SK-N-SH (cell line): Measurements from ENCODE around the gene CDIPT.
"Not testable (repeated sequence)": the region's sequence is repeated elsewhere in the genome, so short reads cannot be mapped to it uniquely, and the experiment has no call there.

ENCODE experiments used
- CTCF ChIP-seq: fragments of 200-600 bp; sonication (generic); IDR thresholded peaks from 2 replicates; pipeline ENCODE4 v1.6.1; 2017; ENCODE audit warnings: antibody characterized with exemption, mild to moderate bottlenecking, moderate library complexity
- GABPA ChIP-seq: IDR thresholded peaks from 2 replicates; pipeline ENCODE4 v1.4.0; 2012; ENCODE audit warnings: low read depth, mild to moderate bottlenecking
- MAX ChIP-seq: IDR thresholded peaks from 2 replicates; pipeline ENCODE4 v1.4.0; 2012; ENCODE audit warnings: low read depth
- MXI1 ChIP-seq: IDR thresholded peaks from 2 replicates; pipeline ENCODE4 v1.6.1; 2012; ENCODE audit warnings: mild to moderate bottlenecking, low read depth, low read length, improper control_type of control experiment

- not testable (repeated sequence) for TF ChIP-seq CTCF, MAX, GABPA, MXI1
Observed at GRCh38 chr16:29833219-29833618, 29.8 kb downstream of the CDIPT start.
